Measurements from ENCODE around the gene SLC25A28.

SLC25A28 gene
- 10.8 to 106 (median 17.7) reads per million in 18 experiments for total RNA-seq

- DNase-seq: peak; percentile 99 to 100
Observed at GRCh38 chr10:99619851-99620710, at the start of gene SLC25A28. SLC25A28 (minus strand) TSS chr10:99620439; CDS start chr10:99620335, 104 bp downstream.

GRCh38 chr10:99667108-99667751, 47.0 kb upstream of the SLC25A28 start:
- no peak for DNase-seq

GRCh38 chr10:99665304-99665703, 45.1 kb upstream of the SLC25A28 start:
- DNase-seq: no peak

- DNase-seq: no peak
Observed at GRCh38 chr10:99661377-99661763, 41.1 kb upstream of the SLC25A28 start.

- DNase-seq: peak in 1 of 2 donors; percentile 7
Observed at GRCh38 chr10:99660662-99661376, 40.6 kb upstream of the SLC25A28 start.

- no peak for DNase-seq
Observed at GRCh38 chr10:99659868-99660366, 39.7 kb upstream of the SLC25A28 start.

GRCh38 chr10:99659031-99659867, 39.0 kb upstream of the SLC25A28 start, which contains the start of gene ENTPD7:
ENTPD7 (plus strand) TSS chr10:99659509; CDS start chr10:99659957, 448 bp downstream.
- peak; percentile 96 to 97 for DNase-seq

GRCh38 chr10:99658622-99659030, 38.4 kb upstream of the SLC25A28 start:
- DNase-seq: peak; percentile 84 to 91

GRCh38 chr10:99656199-99657064, 36.2 kb upstream of the SLC25A28 start:
- DNase-seq: peak; percentile 37 to 86

GRCh38 chr10:99654390-99655175, 34.3 kb upstream of the SLC25A28 start:
- DNase-seq: peak; percentile 35 to 87

- no peak for DNase-seq
Observed at GRCh38 chr10:99652800-99653390, 32.7 kb upstream of the SLC25A28 start.

- no peak for DNase-seq
Observed at GRCh38 chr10:99648717-99649116, 28.5 kb upstream of the SLC25A28 start.

GRCh38 chr10:99647601-99648151, 27.4 kb upstream of the SLC25A28 start:
- DNase-seq: no peak

- no peak for DNase-seq
Observed at GRCh38 chr10:99633832-99634231, 13.6 kb upstream of the SLC25A28 start.

- no peak for DNase-seq
Observed at GRCh38 chr10:99631496-99631895, 11.3 kb upstream of the SLC25A28 start.

- DNase-seq: no peak
Observed at GRCh38 chr10:99630991-99631390, 10.8 kb upstream of the SLC25A28 start.

- DNase-seq: peak; percentile 61 to 74
Observed at GRCh38 chr10:99630433-99630832, 10.2 kb upstream of the SLC25A28 start.

GRCh38 chr10:99629625-99629978, 9.4 kb upstream of the SLC25A28 start:
- DNase-seq: no peak

GRCh38 chr10:99628923-99629624, 8.8 kb upstream of the SLC25A28 start:
- DNase-seq: no peak
